Effector memory CD8-positive, alpha-beta T cell (primary cell): Measurements from ENCODE around the gene PUSL1.

Experiments used
- ATAC-seq: fragments of 150-1000 bp; cut with Tn5 transposase; replicated peaks from 2 replicates; pipeline ENCODE4 v1.10.0; 2021; ENCODE audit warnings: mild to moderate bottlenecking, moderate library complexity
- DNase-seq, 3 experiments: peaks; one replicate each; pipeline ENCODE4 v3.0.0; 2021
- H3K27ac Mint-ChIP-seq, 2 donors: one replicate each; pipeline ENCODE4 v1.8.0; 2022; ENCODE audit warnings: mild to moderate bottlenecking in 2 of 2, mixed read lengths in 2 of 2, moderate library complexity in 2 of 2
- H3K27me3 Mint-ChIP-seq, 2 donors: one replicate each; pipeline ENCODE4 v1.8.0; 2022; ENCODE audit warnings: mixed read lengths in 2 of 2
- H3K36me3 Mint-ChIP-seq: one replicate; pipeline ENCODE4 v1.8.0; 2022; ENCODE audit warnings: mild to moderate bottlenecking, moderate library complexity, mixed read lengths; ENCODE audit not compliant: insufficient read depth
- H3K4me1 Mint-ChIP-seq, 2 donors: one replicate each; pipeline ENCODE4 v1.8.0; 2022; ENCODE audit warnings: low read depth in 2 of 2, mixed read lengths in 2 of 2
- H3K4me3 Mint-ChIP-seq, 2 donors: one replicate each; pipeline ENCODE4 v1.8.0; 2022; ENCODE audit warnings: mild to moderate bottlenecking in 2 of 2, mixed read lengths in 2 of 2, moderate library complexity in 2 of 2
- H3K9me3 Mint-ChIP-seq, 2 donors: one replicate each; pipeline ENCODE4 v1.8.0; 2022; ENCODE audit warnings: mixed read lengths in 2 of 2

The PUSL1 gene

GRCh38 chr1:1322418-1322817 lies 14.0 kb downstream of the PUSL1 start:
- ATAC-seq (no peak), DNase-seq (no peak)
- Mint-ChIP-seq H3K27ac (peak overlapping the region; percentile 49 to 90), H3K4me1 (peaks cover 19 to 27% of the 10 kb centered on the region in 2 donors), H3K36me3 (peaks cover 25% of the 10 kb centered on the region), H3K27me3 (no peaks in the 10 kb centered on the region), H3K4me3 (peak overlapping the region; percentile 83 to 92), H3K9me3 (no peaks in the 10 kb centered on the region)

- DNase-seq: no peak
Measured at GRCh38 chr1:1322952-1323351, 14.6 kb downstream of the PUSL1 start.

GRCh38 chr1:1324084-1324523 lies 15.7 kb downstream of the PUSL1 start:
- Mint-ChIP-seq H3K27me3 (no peaks in the 10 kb centered on the region), H3K36me3 (peaks cover 23% of the 10 kb centered on the region), H3K9me3 (no peaks in the 10 kb centered on the region), H3K4me3 (peak overlapping the region; percentile 86 to 92), H3K27ac (peak overlapping the region; percentile 76 to 91), H3K4me1 (peaks cover 19 to 29% of the 10 kb centered on the region in 2 donors)
- ATAC-seq (peak; percentile 48), DNase-seq (no peak)

More at GRCh38 chr1:1322952-1323351, 14.6 kb downstream of the PUSL1 start:
- Mint-ChIP-seq H3K27me3 (no peaks in the 10 kb centered on the region), H3K36me3 (peaks cover 30% of the 10 kb centered on the region), H3K4me3 (peak overlapping the region; percentile 83 to 92), H3K27ac (peak overlapping the region; percentile 49 to 90), H3K4me1 (peaks cover 19 to 30% of the 10 kb centered on the region in 2 donors), H3K9me3 (no peaks in the 10 kb centered on the region)
- ATAC-seq: no peak

- H3K4me3 Mint-ChIP-seq: peak within 1 kb of the TSS; percentile 86 to 92
- peak; percentile 91 to 94 (median 93) for DNase-seq
- peak; percentile 86 for ATAC-seq
- H3K36me3 Mint-ChIP-seq: peaks cover 17% of the 10 kb centered on the region
- peaks cover 19 to 28% of the 10 kb centered on the region in 2 donors for H3K4me1 Mint-ChIP-seq
- no peaks in the 10 kb centered on the region for H3K27me3 Mint-ChIP-seq
- no peaks in the 10 kb centered on the region for H3K9me3 Mint-ChIP-seq
- H3K27ac Mint-ChIP-seq: peak within 1 kb of the TSS; percentile 90 to 91
Measured at GRCh38 chr1:1324524-1325287, 16.3 kb downstream of the PUSL1 start, which contains the start of the genes CPTP and INTS11. Gene CPTP, plus strand, starts transcription at chr1:1324802. Its CDS starts 2,109 bp downstream, at chr1:1326911. Gene INTS11, minus strand, starts transcription at chr1:1324660. Its CDS starts 52 bp downstream, at chr1:1324608.

GRCh38 chr1:1325288-1326074 lies 17.1 kb downstream of the PUSL1 start:
- Mint-ChIP-seq H3K4me1 (peaks cover 19 to 31% of the 10 kb centered on the region in 2 donors), H3K27ac (peak overlapping the region in 1 of 2 donors; percentile 91)
- no peak for ATAC-seq

GRCh38 chr1:1326075-1326605 lies 17.7 kb downstream of the PUSL1 start:
- Mint-ChIP-seq H3K36me3 (peaks cover 16% of the 10 kb centered on the region), H3K27me3 (no peaks in the 10 kb centered on the region), H3K4me1 (peaks cover 19 to 31% of the 10 kb centered on the region in 2 donors), H3K9me3 (no peaks in the 10 kb centered on the region), H3K4me3 (peak overlapping the region; percentile 86 to 92), H3K27ac (peak overlapping the region in 1 of 2 donors; percentile 91)
- no peak for ATAC-seq
- no peak for DNase-seq

More at GRCh38 chr1:1325288-1326074, 17.1 kb downstream of the PUSL1 start:
- Mint-ChIP-seq H3K36me3 (peaks cover 16% of the 10 kb centered on the region), H3K9me3 (no peaks in the 10 kb centered on the region), H3K4me3 (peak overlapping the region; percentile 86 to 92), H3K27me3 (no peaks in the 10 kb centered on the region)
- no peak for DNase-seq

- Mint-ChIP-seq H3K36me3 (peaks cover 16% of the 10 kb centered on the region), H3K4me3 (peak overlapping the region in 1 of 2 donors; percentile 44), H3K27ac (peak overlapping the region in 1 of 2 donors; percentile 57), H3K27me3 (no peaks in the 10 kb centered on the region), H3K4me1 (peaks cover 19 to 26% of the 10 kb centered on the region in 2 donors), H3K9me3 (no peaks in the 10 kb centered on the region)
- ATAC-seq (no peak), DNase-seq (no peak)
Measured at GRCh38 chr1:1327291-1327690, 18.9 kb downstream of the PUSL1 start.

GRCh38 chr1:1328254-1328653 lies 19.9 kb downstream of the PUSL1 start:
- H3K27me3 Mint-ChIP-seq: no peaks in the 10 kb centered on the region
- ATAC-seq (no peak), DNase-seq (no peak)
- no peaks in the 10 kb centered on the region for H3K9me3 Mint-ChIP-seq
- H3K36me3 Mint-ChIP-seq: peaks cover 21% of the 10 kb centered on the region
- H3K4me3 Mint-ChIP-seq: no peak overlapping the region
- H3K4me1 Mint-ChIP-seq: peaks cover 15 to 23% of the 10 kb centered on the region in 2 donors
- no peak overlapping the region for H3K27ac Mint-ChIP-seq

GRCh38 chr1:1329304-1330210 lies 21.2 kb downstream of the PUSL1 start:
- peaks cover 7 to 17% of the 10 kb centered on the region in 2 donors for H3K4me1 Mint-ChIP-seq
- no peak for DNase-seq
- H3K27me3 Mint-ChIP-seq: no peaks in the 10 kb centered on the region
- no peak overlapping the region for H3K27ac Mint-ChIP-seq
- H3K9me3 Mint-ChIP-seq: no peaks in the 10 kb centered on the region
- ATAC-seq: no peak
- no peak overlapping the region for H3K4me3 Mint-ChIP-seq
- H3K36me3 Mint-ChIP-seq: peaks cover 17% of the 10 kb centered on the region

- Mint-ChIP-seq H3K27me3 (no peaks in the 10 kb centered on the region), H3K36me3 (peaks cover 16% of the 10 kb centered on the region), H3K27ac (no peak overlapping the region), H3K9me3 (no peaks in the 10 kb centered on the region), H3K4me3 (no peak overlapping the region), H3K4me1 (peaks cover 6 to 14% of the 10 kb centered on the region in 2 donors)
- DNase-seq (no peak), ATAC-seq (no peak)
Measured at GRCh38 chr1:1330366-1331067, 22.1 kb downstream of the PUSL1 start.

GRCh38 chr1:1331068-1331965 lies 22.9 kb downstream of the PUSL1 start, which contains the start of gene TAS1R3:
Gene TAS1R3, plus strand, starts transcription at chr1:1331280. Its CDS starts 66 bp downstream, at chr1:1331346.
- Mint-ChIP-seq H3K4me3 (no peak within 1 kb of the TSS), H3K36me3 (peaks cover 16% of the 10 kb centered on the region), H3K9me3 (no peaks in the 10 kb centered on the region), H3K27me3 (no peaks in the 10 kb centered on the region), H3K4me1 (peaks cover under 1 to 9% of the 10 kb centered on the region in 2 donors), H3K27ac (no peak within 1 kb of the TSS)
- DNase-seq: no peak
- no peak for ATAC-seq
